Adrenal gland (tissue), 5 donors: Measurements from ENCODE around the gene ERI3.

Experiments
- CTCF ChIP-seq, 6 experiments: fragments of 450-650 bp in 4 of 6; fragments of 200-600 bp in 2 of 6; sonication (generic) in 1 of 6; IDR thresholded peaks; 1 replicate in 5 of 6; 2 replicates in 1 of 6; pipeline versions ENCODE4 v1.5.1 to v1.8.0; 2016 to 2021; ENCODE audit warnings: antibody characterized with exemption in 6 of 6, mild to moderate bottlenecking in 2 of 6, moderate library complexity in 1 of 6
- POLR2A ChIP-seq, 2 donors: fragments of 450-650 bp; IDR thresholded peaks; one replicate each; pipeline ENCODE4 v1.6.1; 2017; ENCODE audit warnings: antibody characterized with exemption in 2 of 2, mild to moderate bottlenecking in 2 of 2, moderate library complexity in 1 of 2
- donor health status: DM: no; HTN: no; CAD: no.

- TF ChIP-seq CTCF (IDR thresholded peaks at IDR 0.05) (no peak), POLR2A (IDR thresholded peaks at IDR 0.05) (no peak)
These were observed 12.9 kb upstream of the ERI3 start for GRCh38 chr1:44367944-44368343.
